Measurements from ENCODE around the gene LARP6. TPM values are rescaled to one million over a fixed set of nuclear protein-coding genes. Genes with fewer than 3 reads are reported as not detected.
"Not testable (repeated sequence)": the region's sequence is repeated elsewhere in the genome, so short reads cannot be mapped to it uniquely, and the experiment has no call there.

Gene LARP6
- 28.3 and 37.0 TPM in 2 replicates for total RNA-seq

DNA sequence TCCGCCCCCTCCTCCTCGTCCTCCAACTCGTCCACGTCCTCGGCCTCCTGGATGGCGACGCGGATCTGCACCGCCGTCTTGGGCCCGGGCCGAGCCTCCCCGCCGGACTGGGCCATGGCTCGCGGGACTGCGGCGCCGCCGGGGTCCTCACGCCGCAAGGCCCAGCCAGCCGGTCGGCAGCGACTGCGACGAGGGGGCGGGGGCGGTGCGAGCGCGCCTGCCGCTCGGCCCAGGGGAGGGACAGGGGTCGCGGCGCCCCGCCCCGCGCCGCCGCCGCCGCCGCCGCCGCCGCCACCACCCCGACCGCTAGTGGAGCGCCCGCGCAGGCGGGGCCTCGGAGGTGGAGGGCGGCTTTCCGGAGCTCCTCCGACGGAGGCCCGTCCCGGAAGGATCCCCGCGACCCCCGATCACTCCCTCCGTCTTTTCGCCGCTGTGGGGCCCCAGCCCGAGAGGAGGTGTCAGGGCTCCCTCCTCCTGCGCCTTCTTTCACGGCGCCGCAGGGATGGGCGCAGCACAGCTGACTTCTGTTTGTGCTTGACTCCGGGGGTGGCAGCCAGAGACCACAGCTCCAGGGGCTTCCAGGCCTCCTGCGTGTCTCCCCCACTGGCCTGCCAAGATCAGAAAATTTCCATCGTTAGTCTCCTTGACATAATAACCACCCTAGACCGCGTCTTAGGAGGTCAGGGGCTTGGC, at the start of gene LARP6:
Gene LARP6 (minus strand): TSS at position 185 of the 693 bp plus-strand sequence. CDS start 69 bp downstream, at position 116.
- no peak for DNase-seq (ENCODE audit: low read depth)

DNA sequence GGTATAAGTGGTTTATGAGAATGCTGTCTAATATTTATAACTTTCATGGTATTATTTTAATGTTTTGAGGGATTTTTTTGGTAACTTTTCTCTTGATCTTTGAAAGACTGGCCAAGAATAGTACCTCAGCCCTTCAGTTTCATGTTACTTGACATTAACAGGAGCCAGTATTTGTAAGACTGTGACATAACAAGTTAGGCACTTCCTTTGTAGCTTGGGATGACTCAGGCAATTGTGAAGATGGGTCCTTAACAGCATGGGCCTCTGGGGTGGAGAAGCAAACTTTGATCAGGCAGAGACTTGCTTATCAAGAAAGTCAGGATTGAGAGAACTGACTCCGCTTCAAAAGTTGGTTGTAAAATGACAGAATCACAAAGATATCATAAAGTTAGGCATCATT, 48.1 kb upstream of the LARP6 start:
- peak; percentile 78 for DNase-seq (ENCODE audit: low read depth)

DNA sequence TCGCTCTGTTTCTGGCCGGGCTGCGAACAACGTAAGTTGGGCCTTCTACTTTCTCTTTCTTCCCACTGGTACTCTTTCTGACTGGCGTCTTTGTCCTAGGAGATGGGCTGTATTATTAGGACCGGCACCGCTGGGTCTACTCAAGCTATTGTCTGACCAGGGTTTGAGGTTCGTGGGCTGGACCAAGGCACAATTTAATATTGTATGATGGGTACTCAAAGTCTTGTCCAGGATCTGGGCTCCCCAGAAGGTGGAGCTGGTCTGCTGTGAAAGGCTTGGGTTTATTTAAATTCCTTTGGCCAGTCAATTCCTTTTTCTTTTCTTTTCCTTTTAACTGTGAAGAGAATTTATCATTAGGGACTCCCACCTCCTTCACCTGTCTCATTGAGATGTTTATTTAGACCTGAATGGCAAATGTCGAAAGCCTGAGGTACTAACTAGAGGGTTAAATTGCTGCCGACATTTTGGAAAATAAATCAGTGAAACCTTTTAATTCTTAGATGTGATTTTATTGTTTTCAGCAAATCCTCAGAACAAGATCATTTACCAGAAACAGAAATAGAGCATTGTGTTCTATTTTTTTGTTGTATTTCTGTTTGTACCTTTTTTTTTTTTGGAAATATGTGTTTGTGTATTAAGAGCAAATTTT, 39.1 kb upstream of the LARP6 start:
- peak; percentile 63 for DNase-seq (ENCODE audit: low read depth)

- DNase-seq (ENCODE audit: low read depth): peak; percentile 92
Observed at GRCh38 chr15:70892002-70892911, 38.3 kb upstream of the LARP6 start, which contains the start of the genes LRRC49 and THAP10. TSS of gene LRRC49 (plus strand) at chr15:70892826. CDS start at chr15:70892895, 69 bp downstream. TSS of gene THAP10 (minus strand) at chr15:70892433. CDS start at chr15:70892272, 161 bp downstream.

GRCh38 chr15:70882361-70882760, 28.4 kb upstream of the LARP6 start:
- DNase-seq (ENCODE audit: low read depth): peak; percentile 21

- no peak for DNase-seq (ENCODE audit: low read depth)
Observed at GRCh38 chr15:70880781-70881180, 26.8 kb upstream of the LARP6 start.

DNA sequence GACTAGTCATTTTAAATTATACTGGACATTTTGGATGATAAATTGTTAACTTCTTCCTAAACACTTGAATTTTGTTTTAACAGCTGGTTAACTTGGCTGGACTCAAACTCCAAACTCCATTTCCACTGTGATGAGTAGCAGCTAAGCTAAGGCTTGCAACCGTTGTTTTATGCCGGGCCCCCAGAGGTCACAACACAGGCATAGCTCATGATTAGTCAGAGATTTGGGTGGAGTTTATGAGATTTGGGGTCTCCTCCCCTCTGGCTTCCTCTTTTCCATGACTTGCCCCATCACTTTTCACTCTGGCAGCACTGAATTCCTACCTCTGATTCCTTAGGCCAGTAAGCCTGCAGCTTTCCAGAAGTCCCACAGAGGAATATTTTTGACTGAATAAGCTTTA, 25.4 kb upstream of the LARP6 start:
- no peak for DNase-seq (ENCODE audit: low read depth)

DNA sequence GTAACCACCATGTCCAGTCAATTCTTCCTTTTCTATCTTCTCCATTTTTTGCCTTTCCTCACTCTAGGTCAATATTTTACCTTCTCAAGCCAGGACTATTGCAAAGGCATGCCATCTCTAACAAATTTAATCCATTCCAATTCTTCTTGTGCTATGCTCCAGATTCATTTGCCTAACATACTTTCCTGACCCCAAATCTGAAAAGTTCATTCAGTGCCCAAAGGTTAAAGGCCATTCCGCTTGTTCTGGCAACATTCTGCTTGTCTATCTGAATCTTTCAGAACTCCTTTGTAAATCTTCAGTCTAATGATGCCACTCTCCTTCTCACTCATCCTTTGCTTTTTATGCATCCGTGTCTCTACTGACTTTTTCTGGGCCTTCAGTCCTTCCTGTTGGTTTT, 22.7 kb upstream of the LARP6 start:
- no peak for DNase-seq (ENCODE audit: low read depth)

DNA sequence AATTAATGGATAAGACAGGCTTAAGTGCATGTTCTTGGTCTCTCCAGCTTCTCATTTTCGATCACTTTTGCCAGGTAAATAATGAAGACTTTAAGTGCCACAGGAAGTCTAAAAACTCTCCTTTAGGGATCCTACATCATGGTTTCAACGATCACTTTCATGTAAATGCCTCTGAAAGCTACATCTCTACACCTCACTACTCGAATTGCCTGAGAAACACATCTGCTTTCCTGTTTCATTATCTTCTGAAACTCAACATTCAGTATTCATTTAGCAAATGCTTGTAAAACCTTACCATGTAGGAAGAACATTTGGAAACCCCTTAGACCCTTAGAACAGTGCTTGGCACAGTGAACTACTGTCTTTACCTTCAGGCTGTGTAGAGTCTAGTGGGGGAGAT, 22.1 kb upstream of the LARP6 start:
- DNase-seq (ENCODE audit: low read depth): no peak

DNA sequence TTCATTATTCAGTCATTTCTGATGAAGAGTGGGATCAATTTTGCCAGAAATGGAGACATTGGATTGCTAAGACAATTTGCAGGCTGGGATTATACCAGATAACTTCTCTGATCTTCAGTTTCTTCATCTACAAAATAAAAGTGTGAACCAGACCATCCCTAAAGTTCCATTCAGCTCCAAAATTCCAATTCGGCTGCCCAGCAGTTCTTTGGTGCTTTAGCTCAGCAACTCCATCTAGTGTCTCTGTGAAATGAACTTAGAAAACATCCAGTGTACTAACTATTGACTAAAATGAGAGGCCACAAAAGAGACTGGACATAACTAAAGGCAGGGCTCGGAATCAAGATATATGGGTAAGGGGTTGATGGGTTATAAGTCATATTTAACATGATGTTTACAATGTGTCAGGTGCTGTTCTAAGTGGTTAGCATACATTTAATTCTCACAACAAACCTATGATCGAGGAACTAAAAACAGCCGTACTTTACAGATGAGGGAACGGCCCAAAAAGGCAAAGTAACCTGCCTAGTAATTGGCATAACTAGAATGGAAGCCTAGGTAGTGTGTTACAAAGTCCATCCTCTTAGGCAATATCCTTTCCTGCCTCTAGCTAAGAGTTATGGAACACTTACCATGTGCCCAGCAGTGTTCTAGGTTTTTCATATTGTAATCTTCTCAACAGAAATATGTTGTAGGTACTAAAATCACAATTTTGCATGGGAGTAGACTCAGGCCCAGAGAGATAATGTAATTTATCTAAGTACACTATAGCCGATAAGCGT, 21.2 kb upstream of the LARP6 start:
- DNase-seq (ENCODE audit: low read depth): peak; percentile 48

GRCh38 chr15:70873232-70874054, 19.5 kb upstream of the LARP6 start:
- no peak for DNase-seq (ENCODE audit: low read depth)

DNA sequence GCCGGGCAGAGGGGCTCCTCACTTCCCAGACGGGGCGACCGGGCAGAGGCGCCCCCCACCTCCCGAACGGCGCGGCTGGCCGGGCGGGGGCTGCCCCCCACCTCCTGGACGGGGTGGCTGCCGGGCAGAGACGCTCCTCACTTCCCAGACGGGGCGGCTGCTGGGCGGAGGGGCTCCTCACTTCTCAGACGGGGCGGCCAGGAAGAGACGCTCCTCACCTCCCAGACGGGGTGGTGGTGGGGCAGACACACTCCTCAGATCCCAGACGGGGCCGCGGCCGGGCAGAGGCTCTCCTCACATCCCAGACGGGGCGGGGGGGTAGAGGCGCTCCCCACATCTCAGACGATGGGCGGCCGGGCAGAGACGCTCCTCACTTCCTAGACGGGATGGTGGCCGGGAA, 17.5 kb upstream of the LARP6 start:
- not testable (repeated sequence) for DNase-seq (ENCODE audit: low read depth)

DNA sequence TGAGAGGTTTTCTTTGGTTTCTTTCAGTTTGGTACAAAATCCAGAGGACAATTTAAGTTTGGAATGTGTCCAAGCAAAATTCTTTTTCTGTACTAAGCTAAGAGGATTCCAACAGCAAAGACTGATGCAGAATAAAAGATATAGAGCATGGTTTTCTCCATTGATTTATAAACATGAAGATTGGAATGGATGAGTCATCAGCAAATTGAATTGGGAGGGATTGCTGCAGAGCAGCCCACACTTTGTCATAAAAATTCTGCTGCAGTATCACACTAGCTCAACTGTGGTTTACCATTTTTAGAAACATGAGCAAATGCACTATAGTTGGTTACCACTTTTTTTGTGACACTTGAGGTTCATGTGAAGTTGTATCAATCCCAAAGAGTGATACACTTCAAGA, 16.1 kb upstream of the LARP6 start:
- peak; percentile 64 for DNase-seq (ENCODE audit: low read depth)

GRCh38 chr15:70869346-70869745, 15.4 kb upstream of the LARP6 start:
- no peak for DNase-seq (ENCODE audit: low read depth)

DNA sequence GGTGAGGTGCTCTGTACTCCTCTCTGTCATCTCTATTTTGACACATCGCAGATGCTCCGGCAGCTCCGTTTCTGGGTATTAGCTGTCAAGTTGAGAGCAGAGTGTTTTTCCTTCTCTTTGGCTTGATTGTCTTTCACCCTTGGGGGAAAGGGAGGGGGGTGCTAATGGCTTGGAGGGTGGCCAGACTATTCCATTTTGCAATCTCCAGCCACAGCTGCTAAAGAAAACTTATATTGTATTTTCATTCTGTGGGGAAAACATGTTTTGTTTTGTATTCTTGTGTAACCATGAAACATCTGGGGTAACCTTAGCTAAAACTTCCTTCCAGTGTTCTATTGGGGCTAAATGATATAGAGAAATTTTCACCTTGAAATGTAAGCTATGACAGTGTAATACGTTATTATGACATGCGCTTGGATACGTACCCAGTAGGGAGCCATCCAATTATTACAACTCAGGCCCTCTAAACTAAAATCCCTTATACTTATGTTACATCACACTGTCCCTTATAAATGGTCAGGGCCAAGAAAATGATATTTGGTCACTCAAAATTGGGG, 14.0 kb upstream of the LARP6 start:
- DNase-seq (ENCODE audit: low read depth): peak; percentile 50

- no peak for DNase-seq (ENCODE audit: low read depth)
Observed at GRCh38 chr15:70866982-70867641, 13.2 kb upstream of the LARP6 start.

- DNase-seq (ENCODE audit: low read depth): peak; percentile 78
Observed at GRCh38 chr15:70863450-70864218, 9.7 kb upstream of the LARP6 start.

DNA sequence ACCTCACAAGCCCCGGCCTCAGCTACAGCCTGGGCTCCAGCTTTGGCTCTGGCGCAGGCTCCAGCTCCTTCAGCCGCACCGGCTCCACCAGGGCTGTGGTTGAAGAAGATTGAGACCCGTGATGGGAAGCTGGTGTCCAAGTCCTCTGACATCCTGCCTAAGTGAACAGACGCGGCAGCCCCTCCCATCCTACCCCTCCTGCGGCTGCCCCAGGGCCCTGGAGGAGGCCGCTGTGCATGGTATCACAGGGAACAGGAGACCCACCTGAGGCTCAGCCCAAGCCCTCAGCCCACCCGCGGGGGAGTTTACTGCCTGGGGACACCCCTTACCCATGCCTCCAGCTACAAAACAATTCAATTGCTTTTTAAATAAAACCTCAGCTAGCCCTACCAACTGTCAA, 6.0 kb upstream of the LARP6 start:
- no peak for DNase-seq (ENCODE audit: low read depth)

All from renal cortical epithelial cell (primary cell).